GM18507 (cell line): ENCODE results near the gene CD177.
"Not testable (repeated sequence)": the region's sequence is repeated elsewhere in the genome, so short reads cannot be mapped to it uniquely, and the experiment has no call there.

Experiments used
- DNase-seq: peaks from one replicate; pipeline ENCODE4 v3.0.0; 2011; ENCODE audit warnings: low read depth; ENCODE audit not compliant: insufficient read length; ENCODE audit errors: extremely low spot score
- FAIRE-seq: peaks from 2 replicates; lab custom pipeline; 2011; peaks lifted over from hg19 to GRCh38; lab: Jason Lieb, UNC

CD177 gene

GRCh38 chr19:43368897-43369296 is 15.4 kb downstream of the CD177 start:
- not testable (repeated sequence) for FAIRE-seq

GRCh38 chr19:43371909-43372308 is 18.4 kb downstream of the CD177 start:
- FAIRE-seq (no peak), DNase-seq (no peak)

More at GRCh38 chr19:43368897-43369296, 15.4 kb downstream of the CD177 start:
- not testable (repeated sequence) for DNase-seq

GRCh38 chr19:43372462-43372861 is 19.0 kb downstream of the CD177 start:
- no peak for FAIRE-seq
- no peak for DNase-seq

GRCh38 chr19:43377624-43378023 is 24.1 kb downstream of the CD177 start:
- FAIRE-seq, DNase-seq: not testable (repeated sequence)

- no peak for FAIRE-seq
- DNase-seq: no peak
Measured at GRCh38 chr19:43380008-43380407, 26.5 kb downstream of the CD177 start.

- DNase-seq: no peak
Measured at GRCh38 chr19:43380771-43381386, 27.4 kb downstream of the CD177 start.

GRCh38 chr19:43382586-43383216 is 29.2 kb downstream of the CD177 start:
- not testable (repeated sequence) for DNase-seq, FAIRE-seq

More at GRCh38 chr19:43380771-43381386, 27.4 kb downstream of the CD177 start:
- FAIRE-seq: no peak

GRCh38 chr19:43383254-43383653 is 29.8 kb downstream of the CD177 start:
- not testable (repeated sequence) for DNase-seq, FAIRE-seq

GRCh38 chr19:43383759-43384158 is 30.3 kb downstream of the CD177 start:
- DNase-seq, FAIRE-seq: not testable (repeated sequence)

- DNase-seq, FAIRE-seq: not testable (repeated sequence)
Measured at GRCh38 chr19:43390903-43391551, 37.5 kb downstream of the CD177 start.

- FAIRE-seq, DNase-seq: not testable (repeated sequence)
Measured at GRCh38 chr19:43391552-43391935, 38.1 kb downstream of the CD177 start.

GRCh38 chr19:43393501-43393900 is 40.0 kb downstream of the CD177 start:
- not testable (repeated sequence) for FAIRE-seq, DNase-seq

GRCh38 chr19:43395561-43395960 is 42.1 kb downstream of the CD177 start:
- FAIRE-seq: no peak
- DNase-seq: no peak

GRCh38 chr19:43406297-43406696 is 52.8 kb downstream of the CD177 start:
- FAIRE-seq (no peak), DNase-seq (no peak)

- no peak for FAIRE-seq
Measured at GRCh38 chr19:43407416-43408005, 54.0 kb downstream of the CD177 start.

GRCh38 chr19:43408043-43408442 is 54.6 kb downstream of the CD177 start:
- FAIRE-seq (no peak), DNase-seq (no peak)

More at GRCh38 chr19:43407416-43408005, 54.0 kb downstream of the CD177 start:
- no peak for DNase-seq

GRCh38 chr19:43409415-43409814 is 55.9 kb downstream of the CD177 start:
- DNase-seq (no peak), FAIRE-seq (no peak)

GRCh38 chr19:43412441-43412840 is 59.0 kb downstream of the CD177 start:
- FAIRE-seq: no peak
- DNase-seq: no peak
